Vagina (tissue), 2 donors: ENCODE data around the gene EPB41. TPM values are rescaled to one million over a fixed set of nuclear protein-coding genes. Genes with fewer than 3 reads are reported as not detected.

Experiments used
- DNase-seq, 2 donors: peaks; one replicate each; pipeline ENCODE4 v3.0.0-alpha.2; 2017; ENCODE audit errors: extremely low spot score in 2 of 2
- H3K27ac ChIP-seq: fragments of 200-600 bp; sonication (generic); one replicate; pipeline ENCODE4 v1.5.1; 2019
- H3K27me3 ChIP-seq: fragments of 200-600 bp; sonication (generic); one replicate; pipeline ENCODE4 v1.5.1; 2019
- H3K36me3 ChIP-seq, 2 donors: fragments of 200-600 bp; sonication (generic); one replicate each; pipeline ENCODE4 v1.5.1; 2017 to 2019
- H3K4me1 ChIP-seq: fragments of 200-600 bp; sonication (generic); one replicate; pipeline ENCODE4 v1.5.1; 2019
- H3K4me3 ChIP-seq, 2 donors: fragments of 200-600 bp; sonication (generic); 1 replicate in 1 of 2; 2 replicates in 1 of 2; pipeline ENCODE4 v1.5.1; 2016 to 2019
- H3K9me3 ChIP-seq: fragments of 200-600 bp; sonication (generic); one replicate; pipeline ENCODE4 v1.5.1; 2019
- POLR2A ChIP-seq, 2 donors: fragments of 450-650 bp; IDR thresholded peaks; one replicate each; pipeline ENCODE4 v1.6.1; 2017; ENCODE audit warnings: antibody characterized with exemption in 2 of 2, mild to moderate bottlenecking in 2 of 2, moderate library complexity in 2 of 2
- POLR2AphosphoS5 ChIP-seq, 2 donors: sonication (generic); formaldehyde crosslinking; IDR thresholded peaks; one replicate each; pipeline ENCODE4 v1.9.0; 2017; ENCODE audit warnings: antibody characterized with exemption in 2 of 2, mild to moderate bottlenecking in 2 of 2, low read depth in 1 of 2; ENCODE audit not compliant: insufficient read depth in 1 of 2
- intact Hi-C: fragments of 100-400 bp; cut with DNase I; formaldehyde crosslinking; loops from one replicate; pipeline ENCODE4 v1.15.1; 2023
- total RNA-seq: library from RNA; depleted of rRNA; stranded (reverse); fragments of >200 nt; gene quantifications from one replicate; pipeline ENCODE4 v1.2.3, GENCODE V29; 2016
- TF ChIP-seq, protein P1 (sequence below), 3 experiments: fragments of 450-650 bp in 2 of 3; fragments of 200-600 bp in 1 of 3; sonication (generic) in 1 of 3; IDR thresholded peaks; one replicate each; pipeline ENCODE4 v1.5.1; 2017 to 2019; ENCODE audit warnings: antibody characterized with exemption in 3 of 3, mild to moderate bottlenecking in 2 of 3, moderate library complexity in 2 of 3

Gene EPB41
- total RNA-seq, 1 donor from 2014 or later, result 39.8 TPM

DNA sequence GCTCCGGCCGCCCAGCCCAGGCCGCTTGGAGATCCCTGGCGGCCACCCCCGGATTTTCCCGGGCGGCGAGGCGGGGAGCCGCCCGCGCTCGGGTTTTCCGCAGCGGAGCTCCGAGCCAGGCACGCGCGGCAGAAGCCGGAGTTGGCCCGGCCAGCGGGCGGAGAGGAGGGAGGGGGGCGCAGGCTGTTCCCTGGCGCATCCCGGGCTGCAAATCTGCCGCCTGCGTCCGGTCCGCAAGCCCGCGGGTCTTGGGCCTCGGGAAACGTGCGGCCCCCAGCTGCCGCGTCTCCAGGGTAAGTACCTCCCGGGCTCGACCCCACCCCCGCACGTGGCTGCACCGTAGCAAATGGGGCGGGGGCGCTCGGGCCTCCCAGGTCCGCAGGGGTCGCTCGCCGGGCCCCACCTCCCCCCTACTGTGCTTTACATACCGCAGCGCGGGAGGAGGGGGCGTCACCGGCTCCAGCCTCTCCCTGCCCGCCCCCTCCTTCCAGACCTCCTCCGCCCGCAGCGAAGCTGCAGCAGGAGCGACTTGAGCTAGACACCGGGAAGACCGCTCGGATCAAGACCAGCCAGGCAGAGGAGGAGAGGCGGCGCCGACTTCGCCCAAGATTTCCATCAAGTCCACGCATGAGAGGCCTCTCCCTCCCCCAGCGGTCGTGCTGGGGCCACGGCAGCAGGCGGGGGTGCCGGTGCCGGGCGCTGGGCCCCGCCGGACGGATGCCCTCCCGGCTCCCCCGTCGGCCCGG lies 207.7 kb downstream of the EPB41 start:
- no peak for DNase-seq
- Histone ChIP-seq H3K9me3 (no peaks in the 10 kb centered on the region), H3K4me1 (peaks cover 66% of the 10 kb centered on the region), H3K36me3 (no peaks in the 10 kb centered on the region), H3K4me3 (peak overlapping the region; percentile 67 to 75), H3K27me3 (no peaks in the 10 kb centered on the region), H3K27ac (peak overlapping the region; percentile 94)
- peak in 1 of 2 donors; percentile 18 for TF ChIP-seq POLR2A (IDR thresholded peaks at IDR 0.05)
- TF ChIP-seq, protein P1, sequence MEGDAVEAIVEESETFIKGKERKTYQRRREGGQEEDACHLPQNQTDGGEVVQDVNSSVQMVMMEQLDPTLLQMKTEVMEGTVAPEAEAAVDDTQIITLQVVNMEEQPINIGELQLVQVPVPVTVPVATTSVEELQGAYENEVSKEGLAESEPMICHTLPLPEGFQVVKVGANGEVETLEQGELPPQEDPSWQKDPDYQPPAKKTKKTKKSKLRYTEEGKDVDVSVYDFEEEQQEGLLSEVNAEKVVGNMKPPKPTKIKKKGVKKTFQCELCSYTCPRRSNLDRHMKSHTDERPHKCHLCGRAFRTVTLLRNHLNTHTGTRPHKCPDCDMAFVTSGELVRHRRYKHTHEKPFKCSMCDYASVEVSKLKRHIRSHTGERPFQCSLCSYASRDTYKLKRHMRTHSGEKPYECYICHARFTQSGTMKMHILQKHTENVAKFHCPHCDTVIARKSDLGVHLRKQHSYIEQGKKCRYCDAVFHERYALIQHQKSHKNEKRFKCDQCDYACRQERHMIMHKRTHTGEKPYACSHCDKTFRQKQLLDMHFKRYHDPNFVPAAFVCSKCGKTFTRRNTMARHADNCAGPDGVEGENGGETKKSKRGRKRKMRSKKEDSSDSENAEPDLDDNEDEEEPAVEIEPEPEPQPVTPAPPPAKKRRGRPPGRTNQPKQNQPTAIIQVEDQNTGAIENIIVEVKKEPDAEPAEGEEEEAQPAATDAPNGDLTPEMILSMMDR (IDR thresholded peaks at IDR 0.05), result no peak
- peak in 1 of 2 donors; percentile 26 for TF ChIP-seq POLR2AphosphoS5 (IDR thresholded peaks at IDR 0.05; ENCODE audit: insufficient read depth in 1 of 2, low read depth in 1 of 2)
- intact Hi-C loops, result loop anchor here (2.0 to 10.0 kb wide), 4 partner anchors 59 to 1595 kb away; partner anchors contain the start of gene SRSF4

DNA sequence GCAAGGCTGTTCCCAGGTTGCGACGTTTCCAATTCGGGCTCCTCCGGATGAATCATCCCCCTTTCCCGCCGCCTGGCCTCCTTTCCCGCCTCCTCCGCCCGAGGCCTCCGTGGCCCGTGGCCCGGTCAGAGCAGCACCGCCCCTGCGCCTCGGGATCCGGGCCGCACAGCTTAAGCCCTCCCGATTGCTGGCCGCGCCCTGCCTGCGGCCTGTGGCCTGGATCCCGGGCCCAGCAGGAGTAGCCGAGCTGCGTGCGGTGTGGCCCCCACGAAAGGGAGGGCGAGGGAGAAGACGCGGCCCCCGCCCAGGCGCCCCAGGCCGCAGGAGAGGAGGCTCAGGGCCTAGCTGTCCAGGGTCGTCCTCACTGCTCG lies 208.3 kb downstream of the EPB41 start:
- H3K4me3 ChIP-seq, result peak overlapping the region; percentile 67 to 75
- no peaks in the 10 kb centered on the region for H3K36me3 ChIP-seq
- TF ChIP-seq POLR2AphosphoS5 (IDR thresholded peaks at IDR 0.05; ENCODE audit: insufficient read depth in 1 of 2, low read depth in 1 of 2), result peak in 1 of 2 donors; percentile 77
- TF ChIP-seq, protein P1 (IDR thresholded peaks at IDR 0.05), result no peak
- intact Hi-C loops, result loop anchor here (2.0 to 10.0 kb wide), 4 partner anchors 58 to 1595 kb away; partner anchors contain the start of gene SRSF4
- H3K27me3 ChIP-seq, result no peaks in the 10 kb centered on the region
- no peak for DNase-seq
- H3K9me3 ChIP-seq, result no peaks in the 10 kb centered on the region
- H3K27ac ChIP-seq, result peak overlapping the region; percentile 94
- peaks cover 66% of the 10 kb centered on the region for H3K4me1 ChIP-seq

DNA sequence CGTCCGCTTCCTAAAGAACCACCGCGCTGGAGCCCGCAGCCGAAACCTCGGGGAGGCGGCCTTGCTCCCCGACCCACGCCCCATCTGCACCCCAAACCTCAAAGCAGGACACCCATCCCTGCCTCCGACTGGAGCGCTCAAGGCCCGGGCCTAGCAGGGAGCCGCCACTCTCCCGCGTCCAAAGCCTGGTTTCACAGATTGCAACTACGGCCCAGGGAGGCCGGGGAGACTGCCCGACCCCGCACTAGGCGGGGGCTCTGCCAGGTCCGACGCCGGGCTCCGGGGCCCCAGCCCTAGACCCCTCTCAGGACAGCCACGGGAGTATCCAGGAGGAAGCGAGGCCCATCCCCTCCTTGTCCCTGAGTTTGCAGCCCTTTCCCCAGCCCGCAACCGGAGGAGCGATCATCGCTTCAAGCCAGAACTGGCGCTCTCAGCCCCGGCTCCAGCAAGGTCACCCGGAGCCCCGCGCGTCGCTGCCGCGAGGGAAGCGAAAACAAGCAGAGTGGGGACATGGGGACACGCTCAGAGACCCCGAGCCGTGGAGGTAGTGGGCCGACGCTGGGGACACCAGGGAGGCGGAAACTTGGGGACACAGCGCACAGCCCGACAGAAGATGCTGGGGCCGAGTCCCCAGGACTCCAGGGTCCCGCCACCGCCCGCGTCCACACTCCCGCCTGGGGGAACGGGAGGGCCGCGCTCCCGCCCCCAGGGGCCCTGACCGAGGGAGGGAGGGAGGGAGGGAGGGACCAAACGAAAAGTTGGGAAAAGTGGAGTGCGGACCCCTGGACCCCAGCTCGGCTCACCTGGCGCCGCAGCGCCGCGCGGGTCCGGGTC lies 208.9 kb downstream of the EPB41 start:
- Histone ChIP-seq H3K36me3 (no peaks in the 10 kb centered on the region), H3K9me3 (no peaks in the 10 kb centered on the region), H3K27me3 (no peaks in the 10 kb centered on the region), H3K4me1 (peaks cover 66% of the 10 kb centered on the region), H3K27ac (peak overlapping the region; percentile 94), H3K4me3 (peak overlapping the region; percentile 67 to 75)
- TF ChIP-seq, protein P1 (IDR thresholded peaks at IDR 0.05), result no peak
- TF ChIP-seq POLR2AphosphoS5 (IDR thresholded peaks at IDR 0.05; ENCODE audit: insufficient read depth in 1 of 2, low read depth in 1 of 2), result peak in 1 of 2 donors; percentile 51
- TF ChIP-seq POLR2A (IDR thresholded peaks at IDR 0.05), result no peak
- no peak for DNase-seq
- intact Hi-C loops, result loop anchor here (2.0 to 10.0 kb wide), 4 partner anchors 58 to 1594 kb away; partner anchors contain the start of gene SRSF4

DNA sequence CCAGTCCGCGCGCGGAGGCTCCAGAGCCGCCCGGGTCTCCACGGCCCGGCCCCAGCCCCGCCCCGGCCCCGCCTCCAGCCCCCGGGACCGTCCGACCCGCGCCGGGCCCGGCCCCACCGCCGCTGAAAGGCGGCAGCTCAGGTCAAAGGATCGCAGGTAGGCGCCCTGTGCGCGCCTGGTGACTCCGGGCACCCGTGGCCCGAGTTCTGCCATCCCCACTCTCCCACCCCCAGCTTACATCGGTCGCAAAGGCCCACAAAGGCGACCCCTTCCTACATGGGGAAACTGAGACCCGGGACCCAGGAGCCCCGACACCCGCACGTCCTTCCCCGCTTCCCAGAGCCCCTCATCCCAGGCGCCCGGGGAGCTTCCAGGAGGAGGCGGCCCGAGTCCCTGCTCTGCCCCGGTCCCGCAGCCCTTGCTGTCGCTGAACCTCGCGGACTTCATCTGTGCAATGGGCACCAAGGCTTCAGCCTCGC lies 209.6 kb downstream of the EPB41 start, which contains the start of gene TMEM200B:
Gene TMEM200B (minus strand): TSS at position 17 of the 479 bp plus-strand sequence. CDS start 2,075 bp downstream, outside the sequence.
- intact Hi-C loops, result loop anchor here (2.0 to 10.0 kb wide), 4 partner anchors 57 to 1593 kb away; partner anchors contain the start of gene SRSF4
- no peaks in the 10 kb centered on the region for H3K27me3 ChIP-seq
- H3K27ac ChIP-seq, result peak within 1 kb of the TSS; percentile 94
- TF ChIP-seq POLR2A (IDR thresholded peaks at IDR 0.05) (peak in 1 of 2 donors; percentile 19), POLR2AphosphoS5 (IDR thresholded peaks at IDR 0.05; ENCODE audit: insufficient read depth in 1 of 2, low read depth in 1 of 2) (no peak)
- no peaks in the 10 kb centered on the region for H3K36me3 ChIP-seq
- DNase-seq, result no peak
- H3K4me3 ChIP-seq, result peak within 1 kb of the TSS; percentile 67 to 75
- no peaks in the 10 kb centered on the region for H3K9me3 ChIP-seq
- peaks cover 63% of the 10 kb centered on the region for H3K4me1 ChIP-seq
